ENCODE results near the gene RCCD1.
"Not testable (repeated sequence)": the region's sequence is repeated elsewhere in the genome, so short reads cannot be mapped to it uniquely, and the experiment has no call there.

Gene RCCD1, protein sequence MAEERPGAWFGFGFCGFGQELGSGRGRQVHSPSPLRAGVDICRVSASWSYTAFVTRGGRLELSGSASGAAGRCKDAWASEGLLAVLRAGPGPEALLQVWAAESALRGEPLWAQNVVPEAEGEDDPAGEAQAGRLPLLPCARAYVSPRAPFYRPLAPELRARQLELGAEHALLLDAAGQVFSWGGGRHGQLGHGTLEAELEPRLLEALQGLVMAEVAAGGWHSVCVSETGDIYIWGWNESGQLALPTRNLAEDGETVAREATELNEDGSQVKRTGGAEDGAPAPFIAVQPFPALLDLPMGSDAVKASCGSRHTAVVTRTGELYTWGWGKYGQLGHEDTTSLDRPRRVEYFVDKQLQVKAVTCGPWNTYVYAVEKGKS

DNA sequence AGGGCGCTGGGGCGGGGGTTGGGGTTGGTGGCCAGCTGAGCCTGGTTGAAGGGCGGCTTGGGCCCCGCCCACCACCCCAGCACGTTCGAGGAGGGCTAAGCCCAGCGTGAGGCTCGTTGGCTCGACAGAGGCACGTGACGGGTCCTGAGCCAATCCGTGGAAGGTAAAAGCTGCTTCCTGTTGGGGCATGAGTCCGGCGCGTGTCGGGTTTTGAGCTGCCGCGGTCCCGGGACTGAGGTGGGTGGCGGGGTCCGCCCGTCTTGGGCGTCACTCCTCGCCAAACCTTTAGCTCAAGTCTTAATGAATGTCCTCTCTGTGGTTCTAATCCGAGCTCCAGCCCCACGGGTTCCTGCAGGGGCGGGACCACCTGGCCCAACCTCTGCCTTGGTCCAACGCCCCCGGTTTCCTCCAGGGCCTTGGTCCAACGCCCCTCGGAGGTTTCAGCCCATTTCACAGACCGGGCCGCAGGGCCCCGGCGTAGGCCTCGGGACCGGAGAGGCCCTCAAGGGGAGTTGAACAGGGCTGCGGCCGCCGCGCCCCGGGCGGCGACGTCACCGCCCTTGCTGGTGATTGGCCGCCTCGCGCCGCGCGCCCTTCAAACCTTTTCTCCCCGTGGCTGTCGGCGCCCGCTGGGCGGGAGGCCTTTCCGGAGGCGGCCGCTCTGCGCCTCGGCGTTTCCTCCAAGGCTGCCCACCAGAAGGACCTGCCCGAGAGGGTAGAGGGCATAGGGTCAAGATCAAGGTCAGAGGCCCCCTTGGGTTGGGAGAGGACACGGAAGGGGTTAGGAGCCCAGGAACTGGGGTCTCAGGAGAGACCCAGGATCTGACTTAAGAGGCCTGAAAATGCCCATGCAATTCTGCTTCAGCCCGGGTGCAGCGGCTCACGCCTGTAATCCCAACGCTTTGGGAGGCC lies at the start of gene RCCD1:
Gene RCCD1 (plus strand): TSS at position 173 of the 912 bp plus-strand sequence. CDS start 1,851 bp downstream, outside the sequence.
- DNase-seq: peak; percentile 83

DNA sequence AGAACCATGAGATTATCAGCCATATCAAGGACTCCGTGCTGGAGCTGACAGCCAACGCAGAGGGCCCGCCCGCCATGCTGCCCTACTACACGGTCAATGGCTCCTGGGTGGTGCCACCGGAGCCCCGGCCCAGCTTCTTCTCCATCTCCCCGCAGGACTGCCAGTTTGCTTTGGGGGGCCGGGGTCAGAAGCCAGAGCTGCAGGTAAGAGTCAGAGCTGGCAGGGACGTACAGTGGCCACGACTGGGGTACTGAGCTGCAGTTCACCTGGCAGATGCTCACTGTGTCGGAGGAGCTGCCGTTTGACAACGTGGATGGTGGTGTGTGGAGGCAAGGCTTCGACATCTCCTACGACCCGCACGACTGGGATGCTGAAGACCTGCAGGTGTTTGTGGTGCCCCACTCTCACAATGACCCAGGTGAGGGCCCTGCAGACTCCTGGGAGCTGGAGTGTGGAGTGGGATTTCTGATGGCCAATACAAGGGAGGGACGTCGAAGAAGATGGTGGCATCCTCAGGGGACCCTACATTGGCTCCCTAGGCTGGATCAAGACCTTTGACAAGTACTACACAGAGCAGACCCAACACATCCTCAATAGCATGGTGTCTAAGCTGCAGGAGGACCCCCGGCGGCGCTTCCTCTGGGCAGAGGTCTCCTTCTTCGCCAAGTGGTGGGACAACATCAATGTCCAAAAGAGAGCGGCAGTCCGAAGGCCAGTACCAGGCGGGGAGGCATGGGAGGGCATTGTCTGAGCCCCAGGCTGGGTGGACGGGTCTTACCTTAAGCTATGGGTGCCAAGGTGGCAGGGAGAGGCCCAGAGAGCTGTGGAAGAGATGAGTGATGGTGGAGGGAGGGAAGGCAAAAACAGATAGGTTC lies 49.1 kb upstream of the RCCD1 start:
- no peak for DNase-seq

DNA sequence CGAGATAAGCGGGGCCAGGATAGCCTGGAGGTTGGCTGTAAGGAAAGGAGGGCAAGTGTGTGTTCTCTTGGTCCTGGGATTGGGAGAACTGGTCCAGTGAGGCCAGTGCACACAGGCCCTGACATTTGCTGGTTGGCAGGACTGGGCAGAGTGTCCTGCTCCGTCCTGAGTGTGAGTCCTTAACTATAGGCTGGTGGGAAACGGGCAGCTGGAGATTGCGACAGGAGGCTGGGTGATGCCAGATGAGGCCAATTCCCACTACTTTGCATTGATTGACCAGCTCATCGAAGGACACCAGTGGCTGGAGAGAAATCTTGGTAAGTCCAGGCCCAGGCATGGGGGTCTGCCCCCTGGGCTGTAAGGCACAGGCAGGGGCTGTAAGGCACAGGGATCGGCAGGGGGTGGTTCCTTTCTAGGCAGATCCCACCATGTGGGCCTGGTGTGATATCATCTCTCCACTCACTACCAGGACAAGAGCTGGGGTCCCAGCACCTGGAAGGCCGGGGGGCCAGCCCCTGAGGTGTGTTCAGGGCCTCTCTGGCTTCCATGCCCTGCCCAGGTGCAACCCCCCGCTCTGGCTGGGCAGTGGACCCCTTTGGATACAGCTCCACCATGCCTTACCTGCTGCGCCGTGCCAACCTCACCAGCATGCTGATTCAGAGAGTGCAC lies 48.4 kb upstream of the RCCD1 start:
- DNase-seq: no peak

DNA sequence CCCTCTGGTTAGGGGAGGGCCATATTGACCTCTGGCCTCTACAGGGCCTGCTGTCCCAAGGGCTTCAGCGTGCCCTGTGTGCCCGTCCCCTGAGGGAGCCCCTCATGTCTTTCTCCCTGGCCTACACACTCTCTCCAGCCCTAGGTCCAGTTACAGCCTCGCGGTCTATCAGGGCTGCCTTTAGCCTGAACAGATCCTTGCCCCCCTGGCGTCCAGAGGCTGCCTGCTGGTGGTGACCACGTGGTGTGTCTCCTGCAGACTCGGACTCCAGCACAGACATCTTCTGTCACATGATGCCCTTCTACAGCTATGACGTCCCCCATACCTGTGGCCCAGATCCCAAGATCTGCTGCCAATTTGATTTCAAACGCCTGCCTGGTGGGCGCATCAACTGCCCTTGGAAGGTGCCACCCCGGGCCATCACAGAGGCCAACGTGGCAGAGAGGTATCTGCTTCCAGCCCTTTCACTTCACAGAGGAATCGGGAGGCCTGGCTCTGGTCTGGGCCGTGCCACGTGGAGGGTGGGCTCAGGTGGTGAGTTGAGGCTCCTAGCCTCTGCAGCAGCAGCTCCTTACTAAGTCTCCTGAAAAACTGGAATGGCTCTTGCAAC lies 47.5 kb upstream of the RCCD1 start:
- DNase-seq: no peak

DNA sequence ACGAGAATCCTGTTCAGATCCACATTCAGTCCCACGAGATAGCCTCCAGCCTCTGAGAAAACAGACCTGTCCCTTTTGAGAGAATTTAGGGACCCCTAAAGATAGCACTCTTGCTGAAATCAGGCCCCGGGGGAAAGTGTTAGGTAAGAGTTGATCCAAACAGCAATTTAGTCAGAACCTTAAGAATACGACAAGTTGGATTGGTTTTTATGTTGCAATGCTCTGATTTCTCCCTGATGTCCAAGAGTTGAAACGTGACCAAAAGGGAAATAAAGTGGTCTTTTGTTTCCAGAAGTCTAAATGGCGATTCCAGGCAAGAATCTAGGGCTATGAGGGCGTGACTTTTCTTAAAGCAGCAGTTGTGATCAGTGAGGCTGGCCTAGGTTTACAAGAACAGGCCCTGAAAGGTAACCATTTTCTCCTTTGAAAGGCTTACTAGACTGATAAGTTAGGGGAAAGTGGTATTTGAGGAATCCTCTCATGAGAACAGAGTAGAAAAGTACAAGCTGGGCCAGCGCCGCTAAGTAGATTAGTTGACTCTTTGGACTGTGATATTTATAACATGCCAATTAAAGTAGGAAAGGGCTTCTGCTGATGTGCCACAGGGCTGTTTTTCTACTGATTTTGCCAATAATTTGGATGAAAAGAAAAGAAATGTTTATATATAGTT lies 46.7 kb upstream of the RCCD1 start:
- DNase-seq: no peak

DNA sequence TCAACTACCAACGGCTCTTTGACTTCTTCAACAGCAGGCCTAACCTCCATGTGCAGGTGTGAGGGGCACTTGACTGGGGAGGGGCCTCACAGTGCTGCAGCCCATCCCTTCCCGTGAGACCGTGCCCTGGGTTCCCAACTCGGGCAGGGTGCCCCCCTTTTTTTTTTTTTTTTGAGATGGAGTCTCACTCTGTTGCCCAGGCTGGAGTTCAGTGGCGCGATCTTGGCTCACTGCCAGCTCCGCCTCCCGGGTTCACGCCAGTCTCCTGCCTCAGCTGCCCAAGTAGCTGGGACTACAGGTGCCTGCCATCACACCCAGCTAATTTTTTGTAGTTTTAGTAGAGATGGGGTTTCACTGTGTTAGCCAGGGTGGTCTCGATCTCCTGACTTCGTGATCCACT lies 45.2 kb upstream of the RCCD1 start:
- not testable (repeated sequence) for DNase-seq

DNA sequence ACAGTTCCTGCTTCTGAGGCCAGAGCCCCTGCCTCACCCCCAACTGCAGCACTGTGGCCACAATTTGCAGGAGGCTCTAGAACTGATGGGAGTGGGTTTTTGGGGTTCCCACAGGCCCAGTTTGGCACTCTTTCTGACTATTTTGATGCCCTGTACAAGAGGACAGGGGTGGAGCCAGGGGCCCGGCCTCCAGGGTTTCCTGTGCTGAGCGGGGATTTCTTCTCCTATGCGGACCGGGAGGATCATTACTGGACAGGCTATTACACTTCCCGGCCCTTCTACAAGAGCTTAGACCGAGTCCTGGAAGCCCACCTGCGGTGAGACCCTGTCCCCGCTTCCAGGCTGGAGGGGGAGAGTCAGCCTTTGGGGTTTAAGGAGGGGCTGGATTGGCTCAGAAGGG lies 44.7 kb upstream of the RCCD1 start:
- no peak for DNase-seq

DNA sequence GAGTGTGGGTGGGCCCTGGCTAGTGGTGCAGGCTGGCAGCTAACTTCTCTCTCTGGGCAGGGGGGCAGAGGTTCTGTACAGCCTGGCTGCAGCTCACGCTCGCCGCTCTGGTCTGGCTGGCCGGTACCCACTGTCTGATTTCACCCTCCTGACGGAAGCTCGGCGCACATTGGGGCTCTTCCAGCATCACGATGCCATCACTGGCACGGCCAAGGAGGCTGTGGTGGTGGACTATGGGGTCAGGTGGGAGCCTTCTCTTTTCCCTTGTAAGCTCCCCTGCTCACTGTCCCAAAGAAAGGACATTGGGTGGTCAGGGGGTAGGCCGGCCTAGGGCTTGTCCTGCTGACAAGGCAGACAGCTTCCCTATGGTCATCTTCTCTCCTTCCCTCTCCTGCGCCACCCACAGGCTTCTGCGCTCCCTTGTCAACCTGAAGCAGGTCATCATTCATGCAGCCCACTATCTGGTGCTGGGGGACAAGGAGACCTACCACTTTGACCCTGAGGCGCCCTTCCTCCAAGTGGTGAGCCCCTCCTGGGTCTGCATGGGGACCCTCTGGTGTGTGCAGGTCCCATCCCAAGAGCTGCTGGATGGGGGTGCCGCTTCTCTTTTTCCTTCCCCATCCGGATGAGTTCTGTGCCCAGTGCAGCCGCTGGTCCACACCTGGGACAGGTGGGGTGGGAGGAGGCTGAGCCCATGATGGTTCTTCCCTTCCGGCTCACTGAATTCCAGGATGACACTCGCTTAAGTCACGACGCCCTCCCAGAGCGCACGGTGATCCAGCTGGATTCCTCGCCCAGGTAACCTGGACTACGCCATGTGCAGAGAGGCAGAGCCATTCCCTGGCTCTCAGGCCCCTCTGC lies 44.0 kb upstream of the RCCD1 start:
- no peak for DNase-seq

DNA sequence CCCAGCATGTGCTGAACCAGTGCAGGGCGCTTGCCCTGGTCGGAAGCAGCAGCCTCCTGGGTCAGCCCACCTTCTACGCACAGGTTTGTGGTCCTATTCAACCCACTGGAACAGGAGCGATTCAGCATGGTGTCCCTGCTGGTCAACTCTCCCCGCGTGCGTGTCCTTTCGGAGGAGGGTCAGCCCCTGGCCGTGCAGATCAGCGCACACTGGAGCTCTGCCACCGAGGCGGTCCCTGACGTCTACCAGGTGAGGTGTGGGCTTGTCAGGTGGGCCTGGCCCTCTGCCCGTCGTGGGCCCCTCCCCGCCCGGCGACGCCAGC lies 43.4 kb upstream of the RCCD1 start:
- no peak for DNase-seq

DNA sequence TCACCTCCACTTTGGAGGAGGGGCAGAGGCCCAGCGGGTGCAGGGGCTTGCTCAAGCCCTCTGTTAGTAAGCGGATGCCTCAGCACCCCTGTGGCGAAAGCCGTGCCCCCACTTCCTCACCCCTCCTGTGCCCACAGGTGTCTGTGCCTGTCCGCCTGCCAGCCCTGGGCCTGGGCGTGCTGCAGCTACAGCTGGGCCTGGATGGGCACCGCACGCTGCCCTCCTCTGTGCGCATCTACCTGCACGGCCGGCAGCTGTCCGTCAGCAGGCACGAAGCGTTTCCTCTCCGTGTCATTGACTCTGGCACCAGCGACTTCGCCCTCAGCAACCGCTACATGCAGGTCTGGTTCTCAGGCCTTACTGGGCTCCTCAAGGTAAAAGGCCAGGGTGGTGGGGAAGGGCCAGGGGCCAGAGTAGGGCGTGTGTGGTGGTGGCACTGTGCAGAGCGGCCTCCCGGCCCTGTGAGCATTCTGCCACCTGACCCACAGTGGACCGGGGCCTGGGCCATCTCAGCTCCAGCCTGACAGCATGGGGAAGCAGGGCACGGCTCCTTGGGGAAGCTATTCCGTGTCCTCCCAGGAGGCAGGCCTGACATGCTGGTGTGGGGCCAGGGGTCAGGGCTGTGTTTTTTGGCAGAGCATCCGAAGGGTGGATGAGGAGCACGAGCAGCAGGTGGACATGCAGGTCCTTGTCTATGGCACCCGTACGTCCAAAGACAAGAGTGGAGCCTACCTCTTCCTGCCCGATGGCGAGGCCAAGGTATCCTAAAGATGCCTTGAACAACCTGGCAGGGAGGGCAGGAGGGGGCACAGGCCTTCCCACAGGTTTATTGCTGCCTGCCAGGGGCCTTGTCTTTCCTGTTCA lies 42.5 kb upstream of the RCCD1 start:
- no peak for DNase-seq

DNA sequence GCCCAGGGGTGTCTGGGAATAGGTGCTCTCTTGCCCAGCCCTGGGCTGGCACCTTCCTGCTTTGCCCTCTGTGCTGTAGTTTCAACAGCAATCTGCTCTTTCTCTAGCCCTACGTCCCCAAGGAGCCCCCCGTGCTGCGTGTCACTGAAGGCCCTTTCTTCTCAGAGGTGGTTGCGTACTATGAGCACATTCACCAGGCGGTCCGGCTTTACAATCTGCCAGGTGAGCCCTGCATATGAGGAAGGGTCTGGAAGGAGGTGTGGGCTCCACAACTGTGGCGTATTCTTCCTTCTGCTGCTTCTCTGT lies 42.0 kb upstream of the RCCD1 start:
- DNase-seq: no peak

DNA sequence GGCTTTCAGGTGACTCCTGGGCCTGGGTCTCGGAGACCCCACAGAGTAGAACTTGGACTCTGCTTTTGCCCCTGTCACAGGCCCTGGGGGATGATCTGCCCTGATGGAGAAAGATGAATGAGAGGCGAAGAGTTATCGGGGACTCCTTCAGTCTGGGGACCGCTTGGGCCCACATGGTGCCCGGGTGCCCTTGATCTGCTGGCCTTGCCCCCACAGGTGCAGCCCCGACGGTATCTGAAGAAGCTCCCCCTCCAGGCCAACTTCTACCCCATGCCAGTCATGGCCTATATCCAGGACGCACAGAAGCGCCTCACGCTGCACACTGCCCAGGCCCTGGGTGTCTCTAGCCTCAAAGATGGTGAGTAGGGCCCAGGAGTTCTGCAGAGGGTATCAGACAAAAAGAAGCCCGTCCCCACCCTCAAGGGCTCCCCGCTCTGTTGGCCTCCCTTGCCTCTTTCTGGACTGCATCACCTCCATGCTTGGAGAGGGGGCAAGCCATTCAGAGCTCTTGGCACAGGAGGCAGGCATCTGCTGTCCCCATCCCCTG lies 41.2 kb upstream of the RCCD1 start:
- no peak for DNase-seq

DNA sequence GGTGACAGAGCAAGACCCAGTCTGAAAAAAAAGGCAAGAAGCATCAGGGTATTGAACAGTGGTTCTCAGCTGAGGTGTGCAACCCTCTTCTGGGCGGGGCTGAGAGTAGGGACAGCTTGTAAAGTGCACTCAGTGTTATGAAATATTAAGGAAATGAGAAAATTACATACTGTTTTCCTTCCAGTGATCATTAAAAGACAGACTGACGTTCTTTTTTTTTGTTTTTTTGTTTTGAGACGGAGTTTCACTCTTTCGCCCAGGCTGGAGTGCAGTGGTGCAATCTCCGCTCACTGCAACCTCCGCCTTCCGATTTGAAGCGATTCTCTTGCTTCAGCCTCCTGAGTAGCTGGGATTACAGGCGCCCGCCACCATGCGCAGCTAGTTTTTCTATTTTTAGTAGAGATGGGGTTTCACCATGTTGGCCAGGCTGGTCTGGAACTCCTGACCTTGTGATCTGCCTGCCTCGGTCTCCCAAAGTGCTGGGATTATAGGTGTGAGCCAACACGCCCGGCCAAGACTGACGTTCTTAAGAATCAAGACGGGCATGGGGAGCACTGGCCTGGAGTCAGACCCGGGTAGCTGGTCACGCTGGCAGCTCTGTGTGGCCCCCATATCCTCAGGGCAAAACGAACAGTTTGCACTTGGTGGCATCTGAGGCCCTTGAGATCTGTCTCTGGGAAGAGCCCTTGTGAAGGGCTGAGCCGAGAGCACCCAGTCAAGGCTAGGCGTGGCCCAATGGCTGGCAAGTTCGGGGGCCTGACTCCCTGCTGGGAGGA lies 40.2 kb upstream of the RCCD1 start:
- no peak for DNase-seq

DNA sequence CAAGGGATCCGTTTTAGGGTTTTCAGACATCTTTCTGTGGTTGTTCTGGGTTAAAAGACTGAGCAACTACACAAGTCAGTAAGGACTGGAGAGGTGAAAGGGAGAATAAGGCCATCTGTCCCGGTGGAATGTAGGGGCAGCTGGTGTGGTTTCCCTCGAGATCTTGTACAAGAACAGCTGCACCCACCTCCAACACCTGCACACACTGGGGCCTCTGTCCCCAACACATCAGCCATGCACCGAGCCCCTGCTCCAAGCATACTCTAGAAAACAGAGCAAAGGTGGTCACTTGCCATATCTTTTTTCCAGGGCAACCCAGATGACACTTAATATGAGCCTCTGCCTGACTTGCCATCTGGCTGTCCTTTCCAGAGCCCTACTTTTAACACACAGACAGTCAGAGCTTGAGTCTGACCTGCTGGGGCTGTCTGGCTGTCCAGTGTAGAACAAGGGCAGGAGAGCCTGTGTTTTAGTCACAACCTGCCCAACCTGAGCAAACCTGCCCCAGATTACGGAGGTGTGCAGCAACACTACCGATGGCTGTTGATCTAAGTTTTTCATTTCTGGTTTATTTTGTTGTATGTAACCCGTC lies 39.4 kb upstream of the RCCD1 start:
- DNase-seq: no peak

DNA sequence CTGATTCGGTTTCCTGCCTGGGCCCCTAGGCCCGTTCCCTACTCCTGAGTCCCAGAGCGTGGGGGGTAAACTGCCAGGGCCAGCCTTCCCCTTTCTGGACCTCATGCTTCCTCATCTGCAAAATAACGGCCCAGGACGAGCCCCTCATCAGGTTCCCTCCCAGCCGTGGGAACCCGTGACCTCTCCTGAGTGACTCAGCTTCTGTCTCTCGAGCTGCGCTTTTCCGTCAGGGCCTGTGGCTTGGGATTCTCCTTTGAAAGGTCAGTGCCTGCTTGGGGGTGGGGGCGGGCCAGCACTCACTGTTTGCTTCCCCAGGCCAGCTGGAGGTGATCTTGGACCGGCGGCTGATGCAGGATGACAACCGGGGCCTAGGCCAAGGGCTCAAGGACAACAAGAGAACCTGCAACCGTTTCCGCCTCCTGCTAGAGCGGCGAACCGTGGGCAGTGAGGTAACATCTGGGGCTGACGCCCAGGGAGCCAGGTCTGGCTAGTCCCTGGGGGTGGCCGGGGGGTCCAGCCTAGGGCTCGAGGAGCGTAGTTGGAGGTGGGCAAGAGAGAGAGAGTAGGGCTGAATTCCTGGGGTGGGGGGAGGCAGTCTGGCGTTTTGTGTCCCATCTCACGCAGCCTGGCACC lies 38.8 kb upstream of the RCCD1 start:
- DNase-seq: no peak

DNA sequence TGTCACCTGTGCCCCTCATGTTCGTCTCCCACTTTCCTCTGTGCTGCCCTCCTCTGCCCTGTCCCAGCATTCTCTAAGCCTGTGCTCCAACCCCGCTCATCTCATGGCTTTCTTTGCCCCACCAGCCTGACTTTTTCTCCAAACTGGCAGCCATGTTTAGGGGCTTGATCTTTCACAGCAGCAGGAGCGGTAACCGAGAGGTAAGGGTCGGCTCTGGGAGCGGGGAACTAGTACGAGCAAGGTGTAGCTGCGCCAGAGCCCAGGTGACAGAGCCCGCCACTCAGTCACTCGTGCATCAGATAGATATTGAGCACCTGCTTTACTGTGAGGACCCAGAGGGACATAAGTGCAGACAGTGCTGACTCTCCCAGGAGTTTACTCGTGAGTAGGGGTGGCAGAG lies 38.2 kb upstream of the RCCD1 start:
- no peak for DNase-seq

DNA sequence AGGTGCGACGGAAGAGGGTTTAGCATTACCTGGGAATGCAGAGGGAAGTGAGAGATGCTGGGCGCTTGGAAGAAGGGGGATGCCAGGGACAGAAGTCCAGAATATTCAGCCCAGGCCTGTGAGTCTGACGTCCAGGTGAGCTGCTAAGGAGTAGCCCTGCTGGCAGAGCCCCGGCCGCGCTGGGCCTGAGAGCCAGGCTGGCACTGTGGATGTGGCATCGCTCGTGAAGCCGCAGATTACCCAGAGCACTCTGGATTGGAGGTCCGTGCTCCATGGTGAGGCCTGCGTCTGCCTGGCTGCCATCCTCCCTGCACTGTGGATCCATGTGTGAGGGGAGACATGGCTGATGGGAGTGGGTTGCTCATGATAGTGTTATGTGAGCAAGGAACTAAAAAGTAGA lies 37.1 kb upstream of the RCCD1 start:
- DNase-seq: no peak
